Vagina (tissue), 2 donors: Measurements from ENCODE around the gene MILR1. TPM values are rescaled to one million over a fixed set of nuclear protein-coding genes. Genes with fewer than 3 reads are reported as not detected.
"Not testable (repeated sequence)": the region's sequence is repeated elsewhere in the genome, so short reads cannot be mapped to it uniquely, and the experiment has no call there.

Experiments used
- DNase-seq, 2 donors: peaks; one replicate each; pipeline ENCODE4 v3.0.0-alpha.2; 2017; ENCODE audit errors: extremely low spot score in 2 of 2
- H3K27ac ChIP-seq: fragments of 200-600 bp; sonication (generic); one replicate; pipeline ENCODE4 v1.5.1; 2019
- H3K27me3 ChIP-seq: fragments of 200-600 bp; sonication (generic); one replicate; pipeline ENCODE4 v1.5.1; 2019
- H3K36me3 ChIP-seq, 2 donors: fragments of 200-600 bp; sonication (generic); one replicate each; pipeline ENCODE4 v1.5.1; 2017 to 2019
- H3K4me1 ChIP-seq: fragments of 200-600 bp; sonication (generic); one replicate; pipeline ENCODE4 v1.5.1; 2019
- H3K4me3 ChIP-seq, 2 donors: fragments of 200-600 bp; sonication (generic); 1 replicate in 1 of 2; 2 replicates in 1 of 2; pipeline ENCODE4 v1.5.1; 2016 to 2019
- H3K9me3 ChIP-seq: fragments of 200-600 bp; sonication (generic); one replicate; pipeline ENCODE4 v1.5.1; 2019
- CTCF ChIP-seq, 3 experiments: fragments of 450-650 bp in 2 of 3; fragments of 200-600 bp in 1 of 3; sonication (generic) in 1 of 3; IDR thresholded peaks; one replicate each; pipeline ENCODE4 v1.5.1; 2017 to 2019; ENCODE audit warnings: antibody characterized with exemption in 3 of 3, mild to moderate bottlenecking in 2 of 3, moderate library complexity in 2 of 3
- POLR2A ChIP-seq, 2 donors: fragments of 450-650 bp; IDR thresholded peaks; one replicate each; pipeline ENCODE4 v1.6.1; 2017; ENCODE audit warnings: antibody characterized with exemption in 2 of 2, mild to moderate bottlenecking in 2 of 2, moderate library complexity in 2 of 2
- POLR2AphosphoS5 ChIP-seq, 2 donors: sonication (generic); formaldehyde crosslinking; IDR thresholded peaks; one replicate each; pipeline ENCODE4 v1.9.0; 2017; ENCODE audit warnings: antibody characterized with exemption in 2 of 2, mild to moderate bottlenecking in 2 of 2, low read depth in 1 of 2; ENCODE audit not compliant: insufficient read depth in 1 of 2
- intact Hi-C: fragments of 100-400 bp; cut with DNase I; formaldehyde crosslinking; loops from one replicate; pipeline ENCODE4 v1.15.1; 2023
- total RNA-seq: library from RNA; depleted of rRNA; stranded (reverse); fragments of >200 nt; gene quantifications from one replicate; pipeline ENCODE4 v1.2.3, GENCODE V29; 2016

Gene MILR1
- total RNA-seq, 1 donor from 2014 or later = 11.0 TPM

GRCh38 chr17:64449545-64449944 lies 630 bp downstream of the MILR1 start:
- Histone ChIP-seq H3K4me1 (peaks cover 11% of the 10 kb centered on the region), H3K4me3 (no peak overlapping the region), H3K36me3 (no peaks in the 10 kb centered on the region), H3K9me3 (no peaks in the 10 kb centered on the region), H3K27me3 (no peaks in the 10 kb centered on the region), H3K27ac (peak overlapping the region; percentile 56)
- intact Hi-C loops = no loop called here
- DNase-seq = no peak
- no peak for TF ChIP-seq CTCF (IDR thresholded peaks at IDR 0.05)
- no peak for TF ChIP-seq POLR2AphosphoS5 (IDR thresholded peaks at IDR 0.05; ENCODE audit: insufficient read depth in 1 of 2, low read depth in 1 of 2)
- TF ChIP-seq POLR2A (IDR thresholded peaks at IDR 0.05) = no peak

- no peak overlapping the region for H3K4me3 ChIP-seq
- TF ChIP-seq CTCF (IDR thresholded peaks at IDR 0.05) = no peak
- TF ChIP-seq POLR2AphosphoS5 (IDR thresholded peaks at IDR 0.05; ENCODE audit: insufficient read depth in 1 of 2, low read depth in 1 of 2) = no peak
- TF ChIP-seq POLR2A (IDR thresholded peaks at IDR 0.05) = no peak
- no peak overlapping the region for H3K27ac ChIP-seq
These were observed 7.3 kb downstream of the MILR1 start for GRCh38 chr17:64455993-64456885.

GRCh38 chr17:64457156-64457555 lies 8.2 kb downstream of the MILR1 start:
- Histone ChIP-seq H3K36me3 (no peaks in the 10 kb centered on the region), H3K4me3 (no peak overlapping the region), H3K27ac (no peak overlapping the region), H3K9me3 (no peaks in the 10 kb centered on the region), H3K27me3 (no peaks in the 10 kb centered on the region), H3K4me1 (no peaks in the 10 kb centered on the region)
- DNase-seq = no peak
- no peak for TF ChIP-seq CTCF (IDR thresholded peaks at IDR 0.05)
- TF ChIP-seq POLR2AphosphoS5 (IDR thresholded peaks at IDR 0.05; ENCODE audit: insufficient read depth in 1 of 2, low read depth in 1 of 2) = no peak
- no peak for TF ChIP-seq POLR2A (IDR thresholded peaks at IDR 0.05)
- intact Hi-C loops = no loop called here

More at GRCh38 chr17:64455993-64456885, 7.3 kb downstream of the MILR1 start:
- intact Hi-C loops = no loop called here
- H3K4me1 ChIP-seq = no peaks in the 10 kb centered on the region
- no peak for DNase-seq
- H3K27me3 ChIP-seq = no peaks in the 10 kb centered on the region
- H3K36me3 ChIP-seq = no peaks in the 10 kb centered on the region
- H3K9me3 ChIP-seq = no peaks in the 10 kb centered on the region

- DNase-seq = no peak
- no peaks in the 10 kb centered on the region for H3K9me3 ChIP-seq
- H3K27me3 ChIP-seq = no peaks in the 10 kb centered on the region
- no peak overlapping the region for H3K4me3 ChIP-seq
- TF ChIP-seq POLR2A (IDR thresholded peaks at IDR 0.05) (no peak), POLR2AphosphoS5 (IDR thresholded peaks at IDR 0.05; ENCODE audit: insufficient read depth in 1 of 2, low read depth in 1 of 2) (no peak), CTCF (IDR thresholded peaks at IDR 0.05) (no peak)
- intact Hi-C loops = no loop called here
- H3K27ac ChIP-seq = no peak overlapping the region
- no peaks in the 10 kb centered on the region for H3K4me1 ChIP-seq
- H3K36me3 ChIP-seq = no peaks in the 10 kb centered on the region
These were observed 9.8 kb downstream of the MILR1 start for GRCh38 chr17:64458756-64459155.

- TF ChIP-seq POLR2AphosphoS5 (IDR thresholded peaks at IDR 0.05; ENCODE audit: insufficient read depth in 1 of 2, low read depth in 1 of 2) = no peak
- TF ChIP-seq POLR2A (IDR thresholded peaks at IDR 0.05) = no peak
- TF ChIP-seq CTCF (IDR thresholded peaks at IDR 0.05) = no peak
- no peak for DNase-seq
- Histone ChIP-seq H3K27ac (no peak overlapping the region), H3K36me3 (no peaks in the 10 kb centered on the region), H3K4me1 (no peaks in the 10 kb centered on the region), H3K9me3 (no peaks in the 10 kb centered on the region), H3K4me3 (no peak overlapping the region), H3K27me3 (no peaks in the 10 kb centered on the region)
- intact Hi-C loops = no loop called here
These were observed 10.4 kb downstream of the MILR1 start for GRCh38 chr17:64459284-64459747.

- H3K9me3 ChIP-seq, H3K27ac ChIP-seq, H3K4me3 ChIP-seq, H3K27me3 ChIP-seq, H3K36me3 ChIP-seq, H3K4me1 ChIP-seq, intact Hi-C loops, DNase-seq: not testable (repeated sequence)
These were observed 10.9 kb downstream of the MILR1 start for GRCh38 chr17:64459818-64460217.
